ENCODE results near the gene LOXHD1. TPM values are rescaled to one million over a fixed set of nuclear protein-coding genes. Genes with fewer than 3 reads are reported as not detected.

The LOXHD1 gene
- total RNA-seq, 3 donors from 2014 or later: 0.59 to 1.6 (median 0.80) TPM

- Histone ChIP-seq H3K27me3 (no peaks in the 10 kb centered on the region), H3K36me3 (no peaks in the 10 kb centered on the region), H3K27ac (no peak overlapping the region), H3K9me3 (peaks cover 8 to 26% of the 10 kb centered on the region in 2 donors), H3K4me3 (no peak overlapping the region), H3K4me1 (no peaks in the 10 kb centered on the region)
- TF ChIP-seq POLR2A (IDR thresholded peaks at IDR 0.05): no peak
- no peak for TF ChIP-seq CTCF (IDR thresholded peaks at IDR 0.05)
- no peak for TF ChIP-seq POLR2AphosphoS5 (IDR thresholded peaks at IDR 0.05)
- intact Hi-C loops (cut with DNase I; ENCODE audit: low total_unique reads): no loop called here
- no peak for DNase-seq (ENCODE audit: low spot score in 2 of 2)
Observed at GRCh38 chr18:46578987-46579386, 78.0 kb downstream of the LOXHD1 start.

- intact Hi-C loops (cut with DNase I; ENCODE audit: low total_unique reads): no loop called here
- TF ChIP-seq POLR2A (IDR thresholded peaks at IDR 0.05) (no peak), POLR2AphosphoS5 (IDR thresholded peaks at IDR 0.05) (no peak), CTCF (IDR thresholded peaks at IDR 0.05) (no peak)
- H3K4me3 ChIP-seq: no peak overlapping the region
Observed at GRCh38 chr18:46577546-46577945, 79.5 kb downstream of the LOXHD1 start.

DNA sequence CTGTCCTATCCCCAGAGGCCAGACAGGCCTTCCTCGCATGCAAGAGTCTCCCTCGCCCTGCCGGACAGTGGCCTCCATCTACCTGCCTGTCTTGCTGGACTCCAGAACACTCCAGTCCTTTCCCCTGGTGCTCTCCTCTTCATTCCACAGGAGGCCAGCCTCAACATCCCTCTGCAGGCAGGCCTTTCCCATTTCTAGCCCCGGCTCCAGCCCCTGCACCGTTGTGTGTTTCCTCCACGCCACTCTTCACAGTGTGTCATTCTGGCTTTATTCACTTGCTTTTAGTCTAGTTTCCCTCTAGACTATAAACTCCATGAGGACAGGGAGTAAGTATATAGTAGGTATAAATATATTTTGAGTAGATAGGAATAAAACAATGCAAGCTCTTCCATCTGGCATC lies 81.2 kb downstream of the LOXHD1 start:
- DNase-seq (ENCODE audit: low spot score in 2 of 2): no peak
- no peaks in the 10 kb centered on the region for H3K36me3 ChIP-seq
- peaks cover under 1 to 13% of the 10 kb centered on the region in 2 donors for H3K9me3 ChIP-seq
- no peak overlapping the region for H3K4me3 ChIP-seq
- intact Hi-C loops (cut with DNase I; ENCODE audit: low total_unique reads): no loop called here
- H3K27me3 ChIP-seq: no peaks in the 10 kb centered on the region
- no peak overlapping the region for H3K27ac ChIP-seq
- H3K4me1 ChIP-seq: no peaks in the 10 kb centered on the region
- no peak for TF ChIP-seq POLR2AphosphoS5 (IDR thresholded peaks at IDR 0.05)
- TF ChIP-seq CTCF (IDR thresholded peaks at IDR 0.05): no peak
- TF ChIP-seq POLR2A (IDR thresholded peaks at IDR 0.05): no peak

More at GRCh38 chr18:46577546-46577945, 79.5 kb downstream of the LOXHD1 start:
- no peaks in the 10 kb centered on the region for H3K27me3 ChIP-seq
- H3K27ac ChIP-seq: no peak overlapping the region
- peaks cover 8 to 26% of the 10 kb centered on the region in 2 donors for H3K9me3 ChIP-seq
- no peaks in the 10 kb centered on the region for H3K4me1 ChIP-seq
- DNase-seq (ENCODE audit: low spot score in 2 of 2): no peak
- no peaks in the 10 kb centered on the region for H3K36me3 ChIP-seq

GRCh38 chr18:46574743-46575115 lies 82.3 kb downstream of the LOXHD1 start:
- TF ChIP-seq POLR2A (IDR thresholded peaks at IDR 0.05) (no peak), CTCF (IDR thresholded peaks at IDR 0.05) (no peak), POLR2AphosphoS5 (IDR thresholded peaks at IDR 0.05) (no peak)
- peaks cover 0 to 1% of the 10 kb centered on the region in 2 donors for H3K9me3 ChIP-seq
- H3K4me1 ChIP-seq: no peaks in the 10 kb centered on the region
- intact Hi-C loops (cut with DNase I; ENCODE audit: low total_unique reads): no loop called here
- H3K4me3 ChIP-seq: no peak overlapping the region
- no peaks in the 10 kb centered on the region for H3K36me3 ChIP-seq
- H3K27me3 ChIP-seq: no peaks in the 10 kb centered on the region
- no peak overlapping the region for H3K27ac ChIP-seq
- no peak for DNase-seq (ENCODE audit: low spot score in 2 of 2)

GRCh38 chr18:46574000-46574742 lies 82.8 kb downstream of the LOXHD1 start:
- intact Hi-C loops (cut with DNase I; ENCODE audit: low total_unique reads): no loop called here
- DNase-seq (ENCODE audit: low spot score in 2 of 2): no peak
- no peak for TF ChIP-seq POLR2A (IDR thresholded peaks at IDR 0.05)
- TF ChIP-seq CTCF (IDR thresholded peaks at IDR 0.05): no peak
- TF ChIP-seq POLR2AphosphoS5 (IDR thresholded peaks at IDR 0.05): no peak
- no peaks in the 10 kb centered on the region for H3K36me3 ChIP-seq
- no peaks in the 10 kb centered on the region for H3K4me1 ChIP-seq
- H3K27ac ChIP-seq: no peak overlapping the region
- no peaks in the 10 kb centered on the region for H3K27me3 ChIP-seq
- no peaks in the 10 kb centered on the region for H3K9me3 ChIP-seq
- H3K4me3 ChIP-seq: no peak overlapping the region
